Measurements from ENCODE around the gene HTR3C.

GRCh38 chr3:184096811-184097383, 44.0 kb downstream of the HTR3C start, which contains the start of gene HTR3E:
- TF ChIP-seq, protein P1, sequence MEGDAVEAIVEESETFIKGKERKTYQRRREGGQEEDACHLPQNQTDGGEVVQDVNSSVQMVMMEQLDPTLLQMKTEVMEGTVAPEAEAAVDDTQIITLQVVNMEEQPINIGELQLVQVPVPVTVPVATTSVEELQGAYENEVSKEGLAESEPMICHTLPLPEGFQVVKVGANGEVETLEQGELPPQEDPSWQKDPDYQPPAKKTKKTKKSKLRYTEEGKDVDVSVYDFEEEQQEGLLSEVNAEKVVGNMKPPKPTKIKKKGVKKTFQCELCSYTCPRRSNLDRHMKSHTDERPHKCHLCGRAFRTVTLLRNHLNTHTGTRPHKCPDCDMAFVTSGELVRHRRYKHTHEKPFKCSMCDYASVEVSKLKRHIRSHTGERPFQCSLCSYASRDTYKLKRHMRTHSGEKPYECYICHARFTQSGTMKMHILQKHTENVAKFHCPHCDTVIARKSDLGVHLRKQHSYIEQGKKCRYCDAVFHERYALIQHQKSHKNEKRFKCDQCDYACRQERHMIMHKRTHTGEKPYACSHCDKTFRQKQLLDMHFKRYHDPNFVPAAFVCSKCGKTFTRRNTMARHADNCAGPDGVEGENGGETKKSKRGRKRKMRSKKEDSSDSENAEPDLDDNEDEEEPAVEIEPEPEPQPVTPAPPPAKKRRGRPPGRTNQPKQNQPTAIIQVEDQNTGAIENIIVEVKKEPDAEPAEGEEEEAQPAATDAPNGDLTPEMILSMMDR (IDR thresholded peaks at IDR 0.05; ENCODE audit: poor library complexity, severe bottlenecking) = no peak
- TF ChIP-seq, protein P2, sequence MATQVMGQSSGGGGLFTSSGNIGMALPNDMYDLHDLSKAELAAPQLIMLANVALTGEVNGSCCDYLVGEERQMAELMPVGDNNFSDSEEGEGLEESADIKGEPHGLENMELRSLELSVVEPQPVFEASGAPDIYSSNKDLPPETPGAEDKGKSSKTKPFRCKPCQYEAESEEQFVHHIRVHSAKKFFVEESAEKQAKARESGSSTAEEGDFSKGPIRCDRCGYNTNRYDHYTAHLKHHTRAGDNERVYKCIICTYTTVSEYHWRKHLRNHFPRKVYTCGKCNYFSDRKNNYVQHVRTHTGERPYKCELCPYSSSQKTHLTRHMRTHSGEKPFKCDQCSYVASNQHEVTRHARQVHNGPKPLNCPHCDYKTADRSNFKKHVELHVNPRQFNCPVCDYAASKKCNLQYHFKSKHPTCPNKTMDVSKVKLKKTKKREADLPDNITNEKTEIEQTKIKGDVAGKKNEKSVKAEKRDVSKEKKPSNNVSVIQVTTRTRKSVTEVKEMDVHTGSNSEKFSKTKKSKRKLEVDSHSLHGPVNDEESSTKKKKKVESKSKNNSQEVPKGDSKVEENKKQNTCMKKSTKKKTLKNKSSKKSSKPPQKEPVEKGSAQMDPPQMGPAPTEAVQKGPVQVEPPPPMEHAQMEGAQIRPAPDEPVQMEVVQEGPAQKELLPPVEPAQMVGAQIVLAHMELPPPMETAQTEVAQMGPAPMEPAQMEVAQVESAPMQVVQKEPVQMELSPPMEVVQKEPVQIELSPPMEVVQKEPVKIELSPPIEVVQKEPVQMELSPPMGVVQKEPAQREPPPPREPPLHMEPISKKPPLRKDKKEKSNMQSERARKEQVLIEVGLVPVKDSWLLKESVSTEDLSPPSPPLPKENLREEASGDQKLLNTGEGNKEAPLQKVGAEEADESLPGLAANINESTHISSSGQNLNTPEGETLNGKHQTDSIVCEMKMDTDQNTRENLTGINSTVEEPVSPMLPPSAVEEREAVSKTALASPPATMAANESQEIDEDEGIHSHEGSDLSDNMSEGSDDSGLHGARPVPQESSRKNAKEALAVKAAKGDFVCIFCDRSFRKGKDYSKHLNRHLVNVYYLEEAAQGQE (IDR thresholded peaks at IDR 0.05; ENCODE audit: borderline replicate concordance) = no peak
- TF ChIP-seq POLR2AphosphoS5 (IDR thresholded peaks at IDR 0.05) (no peak), MXI1 (conservative IDR thresholded peaks at IDR 0.05; ENCODE audit: poor library complexity, severe bottlenecking) (no peak), SMC3 (conservative IDR thresholded peaks at IDR 0.05; ENCODE audit: poor library complexity) (no peak), EP300 (conservative IDR thresholded peaks at IDR 0.05; ENCODE audit: poor library complexity, severe bottlenecking) (no peak), EZH2 (IDR thresholded peaks at IDR 0.05; ENCODE audit: borderline replicate concordance, insufficient read depth, low read length, poor library complexity, severe bottlenecking) (no peak), TAF1 (IDR thresholded peaks at IDR 0.05; ENCODE audit: low read depth) (no peak)

Measured in neural cell (in vitro differentiated cells).